ENCODE data around the gene CREB1.

CREB1 gene

DNA sequence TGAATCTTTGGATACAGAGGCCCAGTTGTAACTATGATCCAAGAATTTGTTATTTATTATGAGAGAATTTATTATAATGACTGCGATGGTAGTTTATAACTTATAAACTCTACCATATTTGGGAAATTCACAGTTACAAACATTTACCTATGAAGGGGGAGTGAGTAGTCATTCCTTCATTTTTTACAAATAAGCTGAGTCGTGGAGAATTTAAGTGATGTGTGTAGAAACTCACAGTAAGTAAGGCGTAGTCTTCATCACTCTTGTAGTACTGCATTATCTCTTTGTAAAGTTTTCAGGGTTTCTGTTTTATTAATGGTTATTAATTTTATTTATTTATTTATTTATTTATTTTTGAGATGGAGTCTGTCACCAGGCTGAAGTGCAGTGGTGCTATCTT, 13.5 kb downstream of the CREB1 start:
- no peak for DNase-seq (ENCODE audit: low read depth in 2 of 2)

GRCh38 chr2:207546822-207547221, 17.1 kb downstream of the CREB1 start:
- no peak for DNase-seq (ENCODE audit: low read depth in 2 of 2)

DNA sequence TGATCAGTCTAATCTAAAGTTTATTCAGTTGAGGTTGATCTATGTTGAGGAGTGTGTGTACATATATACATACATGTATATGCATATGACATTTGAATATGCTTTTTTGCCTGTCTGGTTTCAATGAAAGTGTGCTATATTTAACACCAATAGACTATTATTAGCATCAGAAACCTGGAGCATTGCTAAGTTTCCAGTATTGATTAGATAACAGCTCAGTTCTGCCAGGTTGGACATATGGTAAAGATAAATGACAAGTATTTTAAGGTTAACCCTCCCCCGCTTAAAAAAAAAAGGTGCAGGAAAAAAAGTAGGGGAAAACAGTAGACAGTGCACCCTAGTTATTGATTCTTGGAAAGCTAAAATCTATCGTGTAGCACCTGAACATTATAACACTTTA, 19.4 kb downstream of the CREB1 start:
- no peak for DNase-seq (ENCODE audit: low read depth in 2 of 2)

DNA sequence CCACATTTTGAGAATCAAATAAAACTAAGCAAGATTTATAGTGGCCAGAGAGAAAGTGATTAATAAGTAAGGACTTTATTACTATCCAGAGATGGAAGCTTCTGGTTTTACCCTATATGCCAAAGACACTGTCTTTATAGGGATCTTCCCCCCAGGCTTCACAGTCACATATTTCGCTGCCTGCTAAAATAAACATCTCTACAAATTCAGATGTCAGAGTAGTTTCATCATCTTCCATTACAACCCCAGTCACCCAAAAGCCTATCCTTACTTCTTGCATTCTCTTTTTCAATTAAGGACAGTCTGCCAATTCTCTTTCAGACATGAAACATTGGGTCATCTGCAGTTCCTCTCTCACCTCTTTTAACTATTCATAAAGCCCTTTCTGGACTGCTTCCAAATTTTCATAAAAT, 28.3 kb downstream of the CREB1 start:
- no peak for DNase-seq (ENCODE audit: low read depth in 2 of 2)

GRCh38 chr2:207561386-207562080, 31.8 kb downstream of the CREB1 start:
- no peak for DNase-seq (ENCODE audit: low read depth in 2 of 2)

DNA sequence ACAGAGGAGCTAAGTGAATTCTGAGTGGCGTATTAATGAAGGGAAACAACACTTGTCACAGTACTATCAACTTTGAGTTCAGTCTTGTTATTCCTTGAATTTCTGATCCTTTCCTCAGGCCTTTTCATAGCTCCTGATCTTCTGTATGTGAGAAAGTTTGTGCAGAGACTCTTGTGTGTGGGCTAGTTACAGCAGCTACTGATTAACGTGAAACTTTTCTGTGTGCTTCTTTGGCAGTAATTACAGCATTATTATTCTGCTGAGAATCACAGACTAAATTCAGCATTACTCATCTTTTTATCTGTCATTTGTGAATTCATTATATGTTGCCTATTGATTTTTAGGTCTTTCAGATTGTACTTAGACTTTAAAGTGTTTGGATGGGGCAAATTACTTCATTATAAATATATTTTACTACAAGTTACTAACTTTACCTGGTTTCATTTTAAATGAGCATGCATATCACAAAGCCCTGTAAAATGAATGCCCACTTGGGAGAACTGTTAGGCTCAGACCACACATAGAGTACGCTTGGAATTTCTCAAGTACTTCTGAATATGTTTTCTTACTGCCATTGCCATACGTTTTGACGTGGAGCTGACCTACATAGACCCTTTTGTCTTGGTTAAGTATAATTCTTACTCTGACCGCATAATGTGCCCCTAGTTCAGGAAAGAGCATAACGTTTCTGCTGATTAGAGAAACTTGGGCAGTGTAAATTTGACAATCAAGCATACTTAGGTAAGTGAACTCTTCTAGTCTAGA, 36.2 kb downstream of the CREB1 start:
- no peak for DNase-seq (ENCODE audit: low read depth in 2 of 2)

- no peak for DNase-seq (ENCODE audit: low read depth in 2 of 2)
These were observed 37.9 kb downstream of the CREB1 start for GRCh38 chr2:207567671-207568070.

DNA sequence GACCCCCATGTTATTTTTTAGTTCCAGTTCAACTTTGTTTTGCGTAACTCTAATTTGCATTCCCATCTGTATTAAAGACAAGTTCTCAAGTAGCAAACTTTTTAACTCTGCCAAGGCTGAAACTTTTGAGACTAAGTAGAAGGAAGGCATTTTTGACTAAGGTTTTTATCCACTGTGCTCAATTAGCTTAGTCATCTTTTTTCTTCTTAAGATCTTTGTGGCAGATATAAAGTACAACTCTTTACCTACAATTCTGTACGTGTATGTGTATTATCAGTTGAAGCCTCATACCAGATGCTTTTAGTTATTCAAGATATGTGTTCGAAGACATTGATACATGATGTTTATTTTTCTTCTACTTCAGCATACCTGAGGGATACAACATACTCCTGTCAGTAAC, 41.6 kb downstream of the CREB1 start:
- no peak for DNase-seq (ENCODE audit: low read depth in 2 of 2)

- DNase-seq (ENCODE audit: low read depth in 2 of 2): no peak
These were observed 55.2 kb downstream of the CREB1 start for GRCh38 chr2:207584952-207585351.

DNA sequence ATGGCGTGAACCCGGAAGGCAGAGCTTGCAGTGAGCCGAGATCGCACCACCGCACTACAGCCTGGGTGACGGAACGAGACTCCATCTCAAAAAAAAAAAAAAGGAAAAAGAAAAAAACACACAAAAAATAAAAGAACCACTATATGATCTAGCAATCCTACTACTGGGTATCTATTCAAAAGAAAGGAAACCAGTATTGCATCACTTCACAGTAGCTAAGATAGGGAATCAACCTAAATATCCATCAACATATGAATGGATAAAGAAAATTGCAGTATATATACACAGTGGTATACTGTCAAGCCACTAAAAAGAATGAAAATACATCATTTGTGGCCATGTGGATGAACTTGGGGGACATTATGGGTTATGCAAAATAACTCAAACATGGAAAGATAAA, 57.5 kb downstream of the CREB1 start:
- DNase-seq (ENCODE audit: low read depth in 2 of 2): no peak

DNA sequence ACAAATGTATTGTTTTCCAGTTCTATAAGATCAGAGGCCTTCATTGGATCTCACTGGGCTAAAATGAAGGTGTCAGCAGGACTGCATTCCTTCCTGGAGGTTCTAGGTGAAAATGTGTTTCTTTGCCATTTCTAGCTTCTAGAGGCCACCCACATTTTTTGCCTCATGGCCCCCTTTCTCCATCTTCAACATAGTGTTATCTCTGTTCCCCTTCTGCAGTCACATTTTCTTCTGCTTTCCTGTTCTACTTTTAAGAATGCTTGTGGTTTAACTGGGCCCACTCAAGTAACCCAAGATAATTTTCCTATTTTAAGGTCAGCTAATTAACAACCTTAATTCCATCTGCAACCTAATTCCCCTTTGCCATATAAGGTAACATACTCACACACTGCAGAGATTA, 59.4 kb downstream of the CREB1 start:
- DNase-seq (ENCODE audit: low read depth in 2 of 2): no peak

DNA sequence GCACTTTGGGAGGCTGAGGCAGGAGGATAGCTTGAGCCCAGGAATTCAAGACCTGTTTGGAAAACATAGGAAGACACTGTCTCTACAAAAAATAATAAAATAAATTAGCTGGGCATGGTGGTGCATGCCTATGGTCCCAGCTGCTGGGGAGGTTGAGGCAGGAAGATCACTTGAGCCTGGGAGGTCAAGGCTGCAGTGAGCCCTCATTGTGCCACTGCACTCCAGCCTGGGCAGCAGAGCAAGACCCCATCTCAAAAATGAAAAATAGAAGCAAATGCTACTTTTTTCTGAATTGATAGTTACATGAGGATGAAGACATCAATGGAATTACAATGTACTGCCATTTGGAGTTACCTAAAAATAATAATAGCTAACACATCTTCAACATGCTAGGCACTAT, 63.5 kb downstream of the CREB1 start:
- DNase-seq (ENCODE audit: low read depth in 2 of 2): no peak

GRCh38 chr2:207594264-207594663, 64.5 kb downstream of the CREB1 start:
- DNase-seq (ENCODE audit: low read depth in 2 of 2): no peak

DNA sequence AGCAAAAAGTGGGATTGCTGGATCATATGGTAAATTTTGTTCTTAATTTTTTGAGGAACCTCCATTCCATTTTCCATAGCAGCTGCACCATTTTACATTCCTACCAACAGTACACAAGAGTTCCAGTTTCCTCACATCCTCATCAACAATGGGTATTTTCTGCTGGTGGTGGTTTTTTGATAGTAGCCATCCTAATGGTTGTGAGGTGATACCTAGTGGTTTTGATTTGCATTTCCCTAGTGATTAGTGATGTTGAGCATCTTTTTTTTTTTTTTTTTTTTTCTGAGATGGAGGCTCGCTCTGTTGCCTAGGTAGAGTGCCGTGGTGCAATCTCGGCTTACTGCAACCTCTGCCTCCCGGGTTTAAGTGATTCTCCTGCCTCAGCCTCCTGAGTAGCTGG, 65.0 kb downstream of the CREB1 start:
- no peak for DNase-seq (ENCODE audit: low read depth in 2 of 2)

- no peak for DNase-seq (ENCODE audit: low read depth in 2 of 2)
These were observed 69.9 kb downstream of the CREB1 start for GRCh38 chr2:207599636-207600035.

DNA sequence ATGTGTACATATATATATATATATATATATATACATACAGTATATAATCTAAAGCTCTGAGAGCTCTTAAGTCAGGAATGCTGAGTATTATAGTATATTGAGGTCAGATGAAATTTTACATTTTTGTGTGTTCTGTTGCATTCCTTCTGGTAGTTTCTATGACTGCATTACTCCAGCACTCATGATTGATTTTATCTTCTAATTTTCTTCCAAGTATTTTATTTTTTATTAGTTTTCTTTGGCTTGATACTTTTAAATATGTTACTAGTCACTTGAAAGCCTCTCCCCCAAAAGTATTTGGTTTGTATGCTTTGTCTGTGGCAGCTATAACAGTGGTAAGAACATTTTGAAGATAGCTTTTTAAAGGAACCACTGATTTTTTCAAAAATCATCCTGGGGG, 70.5 kb downstream of the CREB1 start:
- no peak for DNase-seq (ENCODE audit: low read depth in 2 of 2)

- DNase-seq (ENCODE audit: low read depth in 2 of 2): no peak
These were observed 72.0 kb downstream of the CREB1 start for GRCh38 chr2:207601774-207602173.

GRCh38 chr2:207603486-207603885, 73.7 kb downstream of the CREB1 start:
- DNase-seq (ENCODE audit: low read depth in 2 of 2): no peak

GRCh38 chr2:207606399-207606798, 76.6 kb downstream of the CREB1 start:
- DNase-seq (ENCODE audit: low read depth in 2 of 2): no peak

DNA sequence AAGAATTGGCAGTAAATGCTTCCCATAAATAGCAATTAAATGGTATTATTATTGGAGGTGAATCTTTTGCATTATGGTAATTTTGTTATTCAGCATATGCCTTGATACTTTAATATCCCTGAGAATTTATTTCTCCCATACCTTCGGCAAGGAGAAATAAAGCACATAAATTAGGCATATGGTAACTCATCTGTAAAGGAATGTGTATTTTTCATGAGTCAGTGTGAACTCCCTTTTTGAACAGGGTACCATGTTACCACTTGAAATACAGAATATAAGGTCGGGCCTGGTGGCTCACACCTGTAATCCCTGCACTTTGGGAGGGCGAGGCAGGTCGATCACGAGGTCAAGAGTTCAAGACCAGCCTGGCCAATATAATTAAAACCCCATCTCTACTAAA, 77.1 kb downstream of the CREB1 start:
- no peak for DNase-seq (ENCODE audit: low read depth in 2 of 2)

- no peak for DNase-seq (ENCODE audit: low read depth in 2 of 2)
These were observed 83.0 kb downstream of the CREB1 start for GRCh38 chr2:207612714-207613113.

- DNase-seq (ENCODE audit: low read depth in 2 of 2): no peak
These were observed 85.1 kb downstream of the CREB1 start for GRCh38 chr2:207614824-207615223.

DNA sequence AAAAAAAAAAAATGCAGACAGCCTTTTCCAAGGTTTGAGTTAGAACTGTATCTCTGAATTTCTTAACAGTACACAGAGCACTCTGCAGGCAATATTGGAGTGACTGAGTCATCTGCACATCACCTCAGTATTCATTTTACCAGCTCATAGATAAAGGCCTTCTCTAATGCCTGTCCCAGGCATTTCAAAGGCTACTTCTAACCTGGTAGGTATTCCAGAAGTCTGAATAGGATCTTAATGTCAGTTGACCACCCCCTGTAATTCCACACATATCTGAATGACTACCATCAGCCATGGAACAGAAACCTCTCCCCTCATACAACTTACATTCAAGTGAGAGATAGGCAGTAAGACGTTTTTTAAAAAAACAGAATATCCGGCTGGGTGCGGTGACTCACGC, 86.4 kb downstream of the CREB1 start:
- no peak for DNase-seq (ENCODE audit: low read depth in 2 of 2)
